Activated B cell treated with CpG ODN at 0.5 μM for 24 hours (primary cell): Measurements from ENCODE around the gene ELL2. TPM values are rescaled to one million over a fixed set of nuclear protein-coding genes. Genes with fewer than 3 reads are reported as not detected.

Experiments
- ATAC-seq: fragments of 200-7000 bp; cut with Tn5 transposase; one replicate; pipeline ENCODE4 v1.10.0; 2021; ENCODE audit warnings: low read depth, mild to moderate bottlenecking, moderate library complexity
- CTCF ChIA-PET: fragments of 350-600 bp; sonication (Branson Sonifier 250); formaldehyde crosslinking; loops from one replicate; lab custom pipeline; 2021; ENCODE audit warnings: antibody characterized with exemption; lab: Charles Lee
- POLR2A ChIA-PET: fragments of 350-600 bp; sonication (Branson Sonifier 250); formaldehyde crosslinking; loops from one replicate; lab custom pipeline; 2021; ENCODE audit warnings: antibody characterized with exemption; lab: Charles Lee
- DNase-seq: peaks from one replicate; pipeline ENCODE4 v3.0.0; 2022
- H3K27ac Mint-ChIP-seq: one replicate; pipeline ENCODE4 v1.8.0; 2020; ENCODE audit warnings: mixed read lengths
- H3K27me3 Mint-ChIP-seq: one replicate; pipeline ENCODE4 v1.8.0; 2021; ENCODE audit warnings: mixed read lengths
- H3K36me3 Mint-ChIP-seq: one replicate; pipeline ENCODE4 v1.8.0; 2021; ENCODE audit warnings: low read depth, mixed read lengths
- H3K4me1 Mint-ChIP-seq: one replicate; pipeline ENCODE4 v1.8.0; 2021; ENCODE audit warnings: mixed read lengths
- H3K4me3 Mint-ChIP-seq: one replicate; pipeline ENCODE4 v1.8.0; 2020; ENCODE audit warnings: mild to moderate bottlenecking, mixed read lengths
- H3K9me3 Mint-ChIP-seq: one replicate; pipeline ENCODE4 v1.8.0; 2020; ENCODE audit warnings: mixed read lengths
- CTCF ChIP-seq: fragments of 200-600 bp; IDR thresholded peaks from one replicate; pipeline ENCODE4 v1.8.0; 2022; ENCODE audit warnings: antibody characterized with exemption, mild to moderate bottlenecking
- intact Hi-C: fragments of 100-400 bp; cut with micrococcal nuclease; formaldehyde crosslinking; loops from one replicate; pipeline ENCODE4 v1.15.1; 2024
- total RNA-seq: library from RNA; stranded (reverse); gene quantifications from 2 replicates; pipeline ENCODE4 v1.2.3, GENCODE V29; 2022

Gene ELL2
- total RNA-seq, 1 donor from 2014 or later = 56.0 TPM

- intact Hi-C loops = no loop called here
- DNase-seq (no peak), ATAC-seq (no peak)
- Mint-ChIP-seq H3K27ac (no peak overlapping the region), H3K9me3 (no peaks in the 10 kb centered on the region), H3K4me1 (no peaks in the 10 kb centered on the region), H3K36me3 (peaks cover 57% of the 10 kb centered on the region), H3K27me3 (no peaks in the 10 kb centered on the region), H3K4me3 (no peak overlapping the region)
- TF ChIP-seq CTCF = no peak
- POLR2A ChIA-PET = no interaction called here
- CTCF ChIA-PET = no interaction called here
These were observed 57.8 kb downstream of the ELL2 start for GRCh38 chr5:95903838-95904237.

- ChIA-PET POLR2A (no interaction called here), CTCF (no interaction called here)
- TF ChIP-seq CTCF = no peak
- H3K4me3 Mint-ChIP-seq = no peak overlapping the region
- H3K9me3 Mint-ChIP-seq = no peaks in the 10 kb centered on the region
- no peak for ATAC-seq
- peaks cover 67% of the 10 kb centered on the region for H3K36me3 Mint-ChIP-seq
- DNase-seq = no peak
- no peak overlapping the region for H3K27ac Mint-ChIP-seq
- H3K4me1 Mint-ChIP-seq = no peaks in the 10 kb centered on the region
- H3K27me3 Mint-ChIP-seq = no peaks in the 10 kb centered on the region
- intact Hi-C loops = no loop called here
These were observed 59.7 kb downstream of the ELL2 start for GRCh38 chr5:95901676-95902627.

DNA sequence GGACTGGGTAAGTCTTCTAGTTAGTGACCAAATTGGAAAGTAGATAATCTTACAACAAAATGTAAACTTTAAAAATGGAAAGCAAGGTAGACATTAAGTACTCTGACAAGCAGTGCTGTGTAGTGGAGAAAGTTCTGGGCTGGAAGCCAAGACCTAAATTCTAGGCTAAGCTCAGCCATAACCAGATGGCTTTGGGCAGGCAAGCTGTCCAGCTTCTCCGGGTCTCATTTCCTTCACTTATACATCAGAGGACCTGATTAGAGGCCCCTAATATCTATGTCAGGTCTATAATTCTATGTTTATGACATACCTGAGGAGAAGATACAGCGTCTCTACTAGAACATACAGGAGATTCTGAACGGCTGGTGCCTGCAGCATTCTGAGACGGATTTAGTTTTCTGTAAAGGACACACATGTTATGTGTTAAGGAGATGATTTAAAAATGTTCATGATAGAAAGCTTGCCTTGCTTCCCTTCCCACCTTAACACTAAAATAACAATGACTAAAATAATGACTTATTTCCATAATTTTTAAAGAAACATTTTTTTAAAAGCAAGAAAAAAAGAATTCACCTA, 61.2 kb downstream of the ELL2 start:
- POLR2A ChIA-PET = no interaction called here
- intact Hi-C loops = no loop called here
- DNase-seq = no peak
- CTCF ChIA-PET = no interaction called here
- TF ChIP-seq CTCF = no peak
- Mint-ChIP-seq H3K36me3 (peaks cover 71% of the 10 kb centered on the region), H3K4me1 (no peaks in the 10 kb centered on the region), H3K27ac (no peak overlapping the region), H3K27me3 (no peaks in the 10 kb centered on the region), H3K4me3 (no peak overlapping the region), H3K9me3 (no peaks in the 10 kb centered on the region)
- ATAC-seq = no peak

DNA sequence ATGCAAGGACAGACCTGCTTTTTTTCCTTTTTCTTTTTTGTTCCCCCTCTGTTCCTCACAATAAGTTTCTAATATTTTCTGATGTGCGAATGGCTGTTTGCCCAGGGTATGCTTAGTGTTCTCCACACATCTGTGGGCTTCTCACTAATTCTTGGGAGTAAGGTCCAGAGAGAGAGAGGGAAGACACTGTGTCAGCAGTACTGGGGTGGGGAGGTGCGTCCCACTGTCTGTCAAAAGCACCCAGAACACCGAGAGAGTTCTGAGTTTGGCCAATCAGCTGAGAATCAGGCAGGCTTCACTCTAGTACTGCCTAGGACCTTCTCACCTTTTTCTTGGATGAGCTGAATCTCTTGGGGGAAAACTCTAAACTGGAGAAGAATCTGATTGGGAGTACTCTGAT, 61.8 kb downstream of the ELL2 start:
- no peaks in the 10 kb centered on the region for H3K9me3 Mint-ChIP-seq
- no peaks in the 10 kb centered on the region for H3K4me1 Mint-ChIP-seq
- no peak overlapping the region for H3K4me3 Mint-ChIP-seq
- H3K36me3 Mint-ChIP-seq = peaks cover 73% of the 10 kb centered on the region
- DNase-seq (no peak), ATAC-seq (no peak)
- CTCF ChIA-PET = no interaction called here
- intact Hi-C loops = no loop called here
- POLR2A ChIA-PET = no interaction called here
- no peak overlapping the region for H3K27ac Mint-ChIP-seq
- H3K27me3 Mint-ChIP-seq = no peaks in the 10 kb centered on the region
- no peak for TF ChIP-seq CTCF

- no peak for DNase-seq
- intact Hi-C loops = no loop called here
- Mint-ChIP-seq H3K27ac (no peak overlapping the region), H3K9me3 (no peaks in the 10 kb centered on the region), H3K4me3 (no peak overlapping the region), H3K27me3 (no peaks in the 10 kb centered on the region), H3K4me1 (no peaks in the 10 kb centered on the region), H3K36me3 (peaks cover 75% of the 10 kb centered on the region)
- no peak for ATAC-seq
- ChIA-PET POLR2A (no interaction called here), CTCF (no interaction called here)
- TF ChIP-seq CTCF = no peak
These were observed 62.6 kb downstream of the ELL2 start for GRCh38 chr5:95899006-95899405.
